ENCODE measurements around the gene OLFML3.

The OLFML3 gene

GRCh38 chr1:113998361-113998760 is 19.1 kb downstream of the OLFML3 start:
- no peak for TF ChIP-seq TAF1 (IDR thresholded peaks at IDR 0.05; ENCODE audit: borderline replicate concordance, insufficient read depth, low read length)
- no peak for TF ChIP-seq SIN3A (IDR thresholded peaks at IDR 0.05; ENCODE audit: borderline replicate concordance, insufficient read depth, low read length)
- no peak for TF ChIP-seq POLR2AphosphoS5 (IDR thresholded peaks at IDR 0.05; ENCODE audit: low read depth, low read length)
- no peak for TF ChIP-seq FOXP2 (optimal IDR thresholded peaks at IDR 0.05; ENCODE audit: borderline replicate concordance, extremely low read depth, extremely low read length, insufficient read depth)
- TF ChIP-seq, protein P1, sequence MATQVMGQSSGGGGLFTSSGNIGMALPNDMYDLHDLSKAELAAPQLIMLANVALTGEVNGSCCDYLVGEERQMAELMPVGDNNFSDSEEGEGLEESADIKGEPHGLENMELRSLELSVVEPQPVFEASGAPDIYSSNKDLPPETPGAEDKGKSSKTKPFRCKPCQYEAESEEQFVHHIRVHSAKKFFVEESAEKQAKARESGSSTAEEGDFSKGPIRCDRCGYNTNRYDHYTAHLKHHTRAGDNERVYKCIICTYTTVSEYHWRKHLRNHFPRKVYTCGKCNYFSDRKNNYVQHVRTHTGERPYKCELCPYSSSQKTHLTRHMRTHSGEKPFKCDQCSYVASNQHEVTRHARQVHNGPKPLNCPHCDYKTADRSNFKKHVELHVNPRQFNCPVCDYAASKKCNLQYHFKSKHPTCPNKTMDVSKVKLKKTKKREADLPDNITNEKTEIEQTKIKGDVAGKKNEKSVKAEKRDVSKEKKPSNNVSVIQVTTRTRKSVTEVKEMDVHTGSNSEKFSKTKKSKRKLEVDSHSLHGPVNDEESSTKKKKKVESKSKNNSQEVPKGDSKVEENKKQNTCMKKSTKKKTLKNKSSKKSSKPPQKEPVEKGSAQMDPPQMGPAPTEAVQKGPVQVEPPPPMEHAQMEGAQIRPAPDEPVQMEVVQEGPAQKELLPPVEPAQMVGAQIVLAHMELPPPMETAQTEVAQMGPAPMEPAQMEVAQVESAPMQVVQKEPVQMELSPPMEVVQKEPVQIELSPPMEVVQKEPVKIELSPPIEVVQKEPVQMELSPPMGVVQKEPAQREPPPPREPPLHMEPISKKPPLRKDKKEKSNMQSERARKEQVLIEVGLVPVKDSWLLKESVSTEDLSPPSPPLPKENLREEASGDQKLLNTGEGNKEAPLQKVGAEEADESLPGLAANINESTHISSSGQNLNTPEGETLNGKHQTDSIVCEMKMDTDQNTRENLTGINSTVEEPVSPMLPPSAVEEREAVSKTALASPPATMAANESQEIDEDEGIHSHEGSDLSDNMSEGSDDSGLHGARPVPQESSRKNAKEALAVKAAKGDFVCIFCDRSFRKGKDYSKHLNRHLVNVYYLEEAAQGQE (IDR thresholded peaks at IDR 0.05; ENCODE audit: insufficient read depth in 1 of 2, low read depth in 2 of 2, low read length in 2 of 2), result no peak

DNA sequence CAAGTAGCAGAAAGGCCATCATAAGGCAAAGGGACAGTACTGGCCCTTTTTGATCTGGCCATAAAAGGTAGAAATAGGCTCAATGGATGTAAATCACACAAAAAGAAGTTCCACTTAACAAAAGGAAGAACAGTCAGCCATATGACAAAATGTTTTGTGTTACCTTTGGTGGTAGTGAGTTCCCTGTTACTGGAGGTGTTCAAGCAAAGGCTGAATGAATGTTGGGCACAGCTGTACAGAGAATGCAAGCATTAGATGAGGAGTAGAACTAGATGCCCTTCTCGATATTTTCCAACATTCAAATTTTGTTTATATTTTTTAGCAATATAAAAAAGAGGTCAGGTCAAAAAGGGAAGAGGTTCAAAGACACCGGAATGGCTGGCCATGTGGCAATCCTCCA is 20.0 kb downstream of the OLFML3 start:
- TF ChIP-seq SIN3A (IDR thresholded peaks at IDR 0.05; ENCODE audit: borderline replicate concordance, insufficient read depth, low read length) (no peak), FOXP2 (optimal IDR thresholded peaks at IDR 0.05; ENCODE audit: borderline replicate concordance, extremely low read depth, extremely low read length, insufficient read depth) (no peak), TAF1 (IDR thresholded peaks at IDR 0.05; ENCODE audit: borderline replicate concordance, insufficient read depth, low read length) (no peak), POLR2AphosphoS5 (IDR thresholded peaks at IDR 0.05; ENCODE audit: low read depth, low read length) (no peak)
- TF ChIP-seq, protein P1 (IDR thresholded peaks at IDR 0.05; ENCODE audit: insufficient read depth in 1 of 2, low read depth in 2 of 2, low read length in 2 of 2), result no peak

DNA sequence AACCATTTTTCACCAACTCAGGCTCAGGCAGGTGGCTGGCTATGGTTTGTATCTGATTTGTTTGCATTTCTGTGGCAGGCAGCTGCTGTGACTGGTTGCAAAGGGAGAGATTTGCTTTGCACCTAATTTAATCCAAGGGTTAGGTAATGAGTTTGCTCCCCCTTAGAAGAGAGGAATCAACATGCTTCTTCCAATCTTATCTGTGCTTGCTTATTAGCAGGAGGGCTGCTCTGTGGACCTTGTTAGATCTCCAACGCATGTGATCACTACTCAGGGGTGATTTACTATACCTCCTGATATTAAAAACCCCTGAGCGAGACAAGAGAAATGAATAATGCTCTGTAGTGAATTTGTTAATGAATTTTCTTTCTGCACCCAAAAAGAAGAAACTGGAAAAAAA is 20.5 kb downstream of the OLFML3 start:
- TF ChIP-seq, protein P1 (IDR thresholded peaks at IDR 0.05; ENCODE audit: insufficient read depth in 1 of 2, low read depth in 2 of 2, low read length in 2 of 2), result no peak
- TF ChIP-seq SIN3A (IDR thresholded peaks at IDR 0.05; ENCODE audit: borderline replicate concordance, insufficient read depth, low read length), result no peak
- TF ChIP-seq POLR2AphosphoS5 (IDR thresholded peaks at IDR 0.05; ENCODE audit: low read depth, low read length), result no peak
- no peak for TF ChIP-seq TAF1 (IDR thresholded peaks at IDR 0.05; ENCODE audit: borderline replicate concordance, insufficient read depth, low read length)
- no peak for TF ChIP-seq FOXP2 (optimal IDR thresholded peaks at IDR 0.05; ENCODE audit: borderline replicate concordance, extremely low read depth, extremely low read length, insufficient read depth)

DNA sequence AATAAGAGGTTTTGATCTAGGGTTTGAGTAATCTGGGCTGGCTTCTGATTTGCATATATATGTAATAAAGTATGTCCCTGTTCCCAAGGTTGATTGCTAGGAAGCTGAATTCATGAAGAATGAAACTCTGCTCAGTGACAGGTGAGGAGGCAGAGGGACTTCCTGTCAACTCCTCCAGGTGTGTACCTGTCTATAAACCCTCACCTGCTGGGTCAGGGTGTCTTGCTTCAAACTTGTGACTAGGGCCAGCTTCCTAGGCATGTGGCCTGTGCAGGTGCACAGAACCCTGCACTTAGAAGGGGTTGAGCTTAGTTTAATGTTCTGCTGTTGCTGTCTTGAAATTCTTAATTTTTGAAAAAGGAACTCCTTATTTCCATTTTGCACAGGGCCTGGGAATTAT is 21.1 kb downstream of the OLFML3 start:
- no peak for TF ChIP-seq POLR2AphosphoS5 (IDR thresholded peaks at IDR 0.05; ENCODE audit: low read depth, low read length)
- TF ChIP-seq TAF1 (IDR thresholded peaks at IDR 0.05; ENCODE audit: borderline replicate concordance, insufficient read depth, low read length), result no peak

DNA sequence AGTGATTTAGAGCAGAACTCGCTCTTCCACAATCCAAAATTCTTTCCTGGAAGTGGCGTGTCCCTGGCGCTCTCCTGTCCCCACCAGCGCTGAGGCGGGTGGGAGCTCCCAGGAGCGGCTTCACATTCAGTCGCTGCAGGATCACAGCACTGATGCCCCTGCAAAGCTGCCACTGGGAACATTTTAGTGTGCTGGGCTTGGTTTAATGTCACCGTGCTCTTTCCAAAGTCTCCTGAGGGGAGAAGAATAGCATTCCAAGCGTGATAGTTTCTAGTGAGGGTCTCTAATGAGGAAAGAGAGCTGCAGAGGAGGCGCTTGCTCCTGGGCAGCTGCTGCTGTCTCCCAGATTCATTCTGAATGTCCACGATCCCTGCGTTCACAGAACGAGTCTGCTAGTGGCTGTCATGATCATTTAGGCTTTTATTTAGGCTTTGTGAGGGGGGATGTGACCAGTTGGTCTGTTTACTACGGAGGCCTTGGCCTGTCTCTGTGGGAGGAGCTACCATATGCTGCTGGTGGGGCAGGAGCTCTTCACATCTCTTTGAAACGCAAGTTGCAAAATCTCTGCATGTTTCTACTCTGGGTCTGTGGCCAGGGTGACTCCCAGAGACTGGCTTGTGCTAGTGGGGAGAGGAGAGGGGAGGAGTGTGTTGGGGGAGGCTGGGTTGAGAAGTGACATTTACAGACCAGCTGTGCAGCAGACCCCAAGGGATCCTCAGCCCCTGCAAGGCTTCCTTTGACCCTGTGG is 23.4 kb downstream of the OLFML3 start:
- TF ChIP-seq POLR2AphosphoS5 (IDR thresholded peaks at IDR 0.05; ENCODE audit: low read depth, low read length) (no peak), FOXP2 (optimal IDR thresholded peaks at IDR 0.05; ENCODE audit: borderline replicate concordance, extremely low read depth, extremely low read length, insufficient read depth) (no peak), TAF1 (IDR thresholded peaks at IDR 0.05; ENCODE audit: borderline replicate concordance, insufficient read depth, low read length) (no peak), SIN3A (IDR thresholded peaks at IDR 0.05; ENCODE audit: borderline replicate concordance, insufficient read depth, low read length) (no peak)
- TF ChIP-seq, protein P1 (IDR thresholded peaks at IDR 0.05; ENCODE audit: insufficient read depth in 1 of 2, low read depth in 2 of 2, low read length in 2 of 2), result no peak

All from PFSK-1 (cell line).